ENCODE measurements around the gene MNAT1. TPM values are rescaled to one million over a fixed set of nuclear protein-coding genes. Genes with fewer than 3 reads are reported as not detected.

The MNAT1 gene
- total and polyA plus RNA-seq, 4 donors = 27.3 to 80.6 (median 52.9) TPM

- Histone ChIP-seq H3K36me3 (ENCODE audit: control insufficient read depth, insufficient read depth, low read length) (no peaks in the 10 kb centered on the region), H3K4me1 (ENCODE audit: control insufficient read depth, insufficient read depth, low read length) (no peaks in the 10 kb centered on the region), H3K27ac (ENCODE audit: low read depth, low read length) (no peak overlapping the region), H3K27me3 (ENCODE audit: control insufficient read depth, insufficient read depth, low read length) (no peaks in the 10 kb centered on the region), H3K4me3 (ENCODE audit: low read depth, low read length) (no peak overlapping the region), H3K9me3 (ENCODE audit: control insufficient read depth, insufficient read depth, low read length) (no peaks in the 10 kb centered on the region)
- DNase-seq (ENCODE audit: low read depth in 4 of 6, low spot score in 6 of 6) = no peak
These were observed 230.8 kb downstream of the MNAT1 start for GRCh38 chr14:60965402-60965801.

GRCh38 chr14:60968099-60968498 is 233.5 kb downstream of the MNAT1 start:
- Histone ChIP-seq H3K4me1 (ENCODE audit: control insufficient read depth, insufficient read depth, low read length) (no peaks in the 10 kb centered on the region), H3K4me3 (ENCODE audit: low read depth, low read length) (no peak overlapping the region), H3K36me3 (ENCODE audit: control insufficient read depth, insufficient read depth, low read length) (peaks cover 4% of the 10 kb centered on the region), H3K9me3 (ENCODE audit: control insufficient read depth, insufficient read depth, low read length) (no peaks in the 10 kb centered on the region), H3K27me3 (ENCODE audit: control insufficient read depth, insufficient read depth, low read length) (no peaks in the 10 kb centered on the region), H3K27ac (ENCODE audit: low read depth, low read length) (no peak overlapping the region)
- no CpG with 5 or more reads among the region's 1 CpG for WGBS (ENCODE audit: insufficient coverage)
- no peak for DNase-seq (ENCODE audit: low read depth in 4 of 6, low spot score in 6 of 6)

- Histone ChIP-seq H3K9me3 (ENCODE audit: control insufficient read depth, insufficient read depth, low read length) (no peaks in the 10 kb centered on the region), H3K27me3 (ENCODE audit: control insufficient read depth, insufficient read depth, low read length) (no peaks in the 10 kb centered on the region), H3K27ac (ENCODE audit: low read depth, low read length) (no peak overlapping the region), H3K4me3 (ENCODE audit: low read depth, low read length) (no peak overlapping the region), H3K36me3 (ENCODE audit: control insufficient read depth, insufficient read depth, low read length) (peaks cover 7% of the 10 kb centered on the region), H3K4me1 (ENCODE audit: control insufficient read depth, insufficient read depth, low read length) (no peaks in the 10 kb centered on the region)
- no peak for DNase-seq (ENCODE audit: low read depth in 4 of 6, low spot score in 6 of 6)
These were observed 234.1 kb downstream of the MNAT1 start for GRCh38 chr14:60968671-60969070.

GRCh38 chr14:60970146-60970545 is 235.6 kb downstream of the MNAT1 start:
- Histone ChIP-seq H3K4me1 (ENCODE audit: control insufficient read depth, insufficient read depth, low read length) (no peaks in the 10 kb centered on the region), H3K4me3 (ENCODE audit: low read depth, low read length) (no peak overlapping the region), H3K36me3 (ENCODE audit: control insufficient read depth, insufficient read depth, low read length) (peaks cover 7% of the 10 kb centered on the region), H3K27me3 (ENCODE audit: control insufficient read depth, insufficient read depth, low read length) (no peaks in the 10 kb centered on the region), H3K9me3 (ENCODE audit: control insufficient read depth, insufficient read depth, low read length) (no peaks in the 10 kb centered on the region), H3K27ac (ENCODE audit: low read depth, low read length) (no peak overlapping the region)
- WGBS (ENCODE audit: insufficient coverage) = no CpG with 5 or more reads among the region's 2 CpGs
- no peak for DNase-seq (ENCODE audit: low read depth in 4 of 6, low spot score in 6 of 6)

- DNase-seq (ENCODE audit: low read depth in 4 of 6, low spot score in 6 of 6) = no peak
- H3K27me3 ChIP-seq (ENCODE audit: control insufficient read depth, insufficient read depth, low read length) = no peaks in the 10 kb centered on the region
- H3K27ac ChIP-seq (ENCODE audit: low read depth, low read length) = no peak overlapping the region
- WGBS (ENCODE audit: insufficient coverage) = no CpG with 5 or more reads among the region's 2 CpGs
- H3K4me1 ChIP-seq (ENCODE audit: control insufficient read depth, insufficient read depth, low read length) = no peaks in the 10 kb centered on the region
- H3K36me3 ChIP-seq (ENCODE audit: control insufficient read depth, insufficient read depth, low read length) = peaks cover 7% of the 10 kb centered on the region
- H3K4me3 ChIP-seq (ENCODE audit: low read depth, low read length) = no peak overlapping the region
- H3K9me3 ChIP-seq (ENCODE audit: control insufficient read depth, insufficient read depth, low read length) = no peaks in the 10 kb centered on the region
These were observed 236.7 kb downstream of the MNAT1 start for GRCh38 chr14:60971271-60971670.

- Histone ChIP-seq H3K27me3 (ENCODE audit: control insufficient read depth, insufficient read depth, low read length) (no peaks in the 10 kb centered on the region), H3K36me3 (ENCODE audit: control insufficient read depth, insufficient read depth, low read length) (peaks cover 7% of the 10 kb centered on the region), H3K9me3 (ENCODE audit: control insufficient read depth, insufficient read depth, low read length) (no peaks in the 10 kb centered on the region), H3K4me3 (ENCODE audit: low read depth, low read length) (no peak overlapping the region), H3K4me1 (ENCODE audit: control insufficient read depth, insufficient read depth, low read length) (no peaks in the 10 kb centered on the region), H3K27ac (ENCODE audit: low read depth, low read length) (no peak overlapping the region)
- WGBS (ENCODE audit: insufficient coverage) = 97% methylated on average over 7 of the region's 15 CpGs
- no peak for DNase-seq (ENCODE audit: low read depth in 4 of 6, low spot score in 6 of 6)
These were observed 237.7 kb downstream of the MNAT1 start for GRCh38 chr14:60972295-60972694.

- no peaks in the 10 kb centered on the region for H3K4me1 ChIP-seq (ENCODE audit: control insufficient read depth, insufficient read depth, low read length)
- DNase-seq (ENCODE audit: low read depth in 4 of 6, low spot score in 6 of 6) = no peak
- H3K36me3 ChIP-seq (ENCODE audit: control insufficient read depth, insufficient read depth, low read length) = peaks cover 7% of the 10 kb centered on the region
- no peaks in the 10 kb centered on the region for H3K9me3 ChIP-seq (ENCODE audit: control insufficient read depth, insufficient read depth, low read length)
- WGBS (ENCODE audit: insufficient coverage) = 80% methylated on average over 1 of the region's 3 CpGs
- no peak overlapping the region for H3K4me3 ChIP-seq (ENCODE audit: low read depth, low read length)
- no peaks in the 10 kb centered on the region for H3K27me3 ChIP-seq (ENCODE audit: control insufficient read depth, insufficient read depth, low read length)
- H3K27ac ChIP-seq (ENCODE audit: low read depth, low read length) = no peak overlapping the region
These were observed 238.5 kb downstream of the MNAT1 start for GRCh38 chr14:60973070-60973469.

- Histone ChIP-seq H3K36me3 (ENCODE audit: control insufficient read depth, insufficient read depth, low read length) (peaks cover 7% of the 10 kb centered on the region), H3K4me3 (ENCODE audit: low read depth, low read length) (no peak overlapping the region), H3K27ac (ENCODE audit: low read depth, low read length) (no peak overlapping the region), H3K27me3 (ENCODE audit: control insufficient read depth, insufficient read depth, low read length) (no peaks in the 10 kb centered on the region), H3K4me1 (ENCODE audit: control insufficient read depth, insufficient read depth, low read length) (no peaks in the 10 kb centered on the region), H3K9me3 (ENCODE audit: control insufficient read depth, insufficient read depth, low read length) (no peaks in the 10 kb centered on the region)
- no peak for DNase-seq (ENCODE audit: low read depth in 4 of 6, low spot score in 6 of 6)
- WGBS (ENCODE audit: insufficient coverage) = no CpG with 5 or more reads among the region's 6 CpGs
These were observed 239.6 kb downstream of the MNAT1 start for GRCh38 chr14:60974090-60974651.

GRCh38 chr14:60975551-60975950 is 241.0 kb downstream of the MNAT1 start:
- no peak overlapping the region for H3K27ac ChIP-seq (ENCODE audit: low read depth, low read length)
- H3K27me3 ChIP-seq (ENCODE audit: control insufficient read depth, insufficient read depth, low read length) = no peaks in the 10 kb centered on the region
- no peak overlapping the region for H3K4me3 ChIP-seq (ENCODE audit: low read depth, low read length)
- no peak for DNase-seq (ENCODE audit: low read depth in 4 of 6, low spot score in 6 of 6)
- WGBS (ENCODE audit: insufficient coverage) = 33% methylated on average over 2 of the region's 2 CpGs
- H3K4me1 ChIP-seq (ENCODE audit: control insufficient read depth, insufficient read depth, low read length) = no peaks in the 10 kb centered on the region
- H3K36me3 ChIP-seq (ENCODE audit: control insufficient read depth, insufficient read depth, low read length) = peaks cover 7% of the 10 kb centered on the region
- H3K9me3 ChIP-seq (ENCODE audit: control insufficient read depth, insufficient read depth, low read length) = no peaks in the 10 kb centered on the region

- DNase-seq (ENCODE audit: low read depth in 4 of 6, low spot score in 6 of 6) = peak in 2 of 6 donors; percentile 15 to 40
These were observed 243.3 kb downstream of the MNAT1 start for GRCh38 chr14:60977847-60978246.

More at GRCh38 chr14:60977847-60978246, 243.3 kb downstream of the MNAT1 start:
- Histone ChIP-seq H3K27ac (ENCODE audit: low read depth, low read length) (no peak overlapping the region), H3K4me3 (ENCODE audit: low read depth, low read length) (no peak overlapping the region), H3K4me1 (ENCODE audit: control insufficient read depth, insufficient read depth, low read length) (no peaks in the 10 kb centered on the region), H3K36me3 (ENCODE audit: control insufficient read depth, insufficient read depth, low read length) (peaks cover 3% of the 10 kb centered on the region), H3K9me3 (ENCODE audit: control insufficient read depth, insufficient read depth, low read length) (no peaks in the 10 kb centered on the region), H3K27me3 (ENCODE audit: control insufficient read depth, insufficient read depth, low read length) (no peaks in the 10 kb centered on the region)
- no CpG with 5 or more reads among the region's 2 CpGs for WGBS (ENCODE audit: insufficient coverage)

All from spinal cord (tissue), 10 donors.